ENCODE results near the gene ZNF195. TPM values are rescaled to one million over a fixed set of nuclear protein-coding genes. Genes with fewer than 3 reads are reported as not detected.
"Not testable (repeated sequence)": the region's sequence is repeated elsewhere in the genome, so short reads cannot be mapped to it uniquely, and the experiment has no call there.

The ZNF195 gene
- total and polyA plus RNA-seq, 2 donors (not counting 1 experiment from before 2014, with no cell fraction given), result 21.3 to 47.3 TPM

GRCh38 chr11:3412837-3413236 is 33.9 kb upstream of the ZNF195 start:
- H3K4me2 ChIP-seq (replicated peaks; ENCODE audit: low read depth, low read length, poor library complexity, severe bottlenecking), result no peak overlapping the region
- ChIA-PET CTCF (interaction anchor here (0.6 kb wide), 1 partner anchor 882 kb away, joined by 3 read pairs; no protein-coding TSS in a partner anchor), POLR2A (no interaction called here)
- no peak overlapping the region for H2AFZ ChIP-seq (ENCODE audit: insufficient read depth, low read depth, low read length, poor library complexity, severe bottlenecking)
- no peaks in the 10 kb centered on the region for H4K20me1 ChIP-seq (ENCODE audit: control insufficient read depth, insufficient read depth, low read length, poor library complexity, severe bottlenecking)
- intact Hi-C loops (cut with micrococcal nuclease), result no loop called here
- TF ChIP-seq CTCF (IDR thresholded peaks at IDR 0.05) (no peak), EZH2 (IDR thresholded peaks at IDR 0.05; ENCODE audit: borderline replicate concordance, insufficient read depth, low read depth, low read length, poor library complexity, severe bottlenecking) (no peak)
- DNase-seq, result no peak
- H3K27me3 ChIP-seq (replicated peaks in 1 of 4; ENCODE audit: control extremely low read depth in 1 of 4, control insufficient read depth in 3 of 4, insufficient read depth in 4 of 4, low read length in 3 of 4), result no peaks in the 10 kb centered on the region
- no peaks in the 10 kb centered on the region for H3K9me3 ChIP-seq (ENCODE audit: control extremely low read depth in 1 of 3, control insufficient read depth in 2 of 3, insufficient read depth in 1 of 3, low read length in 2 of 3)
- no peak overlapping the region for H3K4me3 ChIP-seq (ENCODE audit: control extremely low read depth in 1 of 5, extremely low read depth in 1 of 5, insufficient read depth in 1 of 5, low read depth in 2 of 5, low read length in 4 of 5)
- no peaks in the 10 kb centered on the region for H3K4me1 ChIP-seq (ENCODE audit: control insufficient read depth in 2 of 2, insufficient read depth in 2 of 2, low read length in 2 of 2)
- no peak overlapping the region for H3K27ac ChIP-seq (ENCODE audit: low read length in 2 of 2)
- Mint-ChIP-seq H3K4me3 (no peak overlapping the region), H3K27me3 (no peaks in the 10 kb centered on the region), H3K27ac (no peak overlapping the region), H3K4me1 (peaks cover 5% of the 10 kb centered on the region), H3K9me3 (ENCODE audit: insufficient read depth) (no peaks in the 10 kb centered on the region)
- H3K9ac ChIP-seq (ENCODE audit: low read length), result no peak overlapping the region
- no peaks in the 10 kb centered on the region for H3K79me2 ChIP-seq (ENCODE audit: control insufficient read depth, insufficient read depth, low read length)
- no peak for ATAC-seq (ENCODE audit: low read depth)
- WGBS (ENCODE audit: insufficient coverage), result 79% methylated on average over 15 of the region's 15 CpGs
- H3K36me3 ChIP-seq (replicated peaks in 1 of 2; ENCODE audit: control extremely low read depth in 1 of 2, control insufficient read depth in 1 of 2, extremely low read depth in 1 of 2, insufficient read depth in 2 of 2, low read length in 1 of 2), result no peaks in the 10 kb centered on the region

- H3K27ac Mint-ChIP-seq; H3K9me3 Mint-ChIP-seq (ENCODE audit: insufficient read depth); H3K4me1 Mint-ChIP-seq; H3K27me3 Mint-ChIP-seq; H4K20me1 ChIP-seq (ENCODE audit: control insufficient read depth, insufficient read depth, low read length, poor library complexity, severe bottlenecking); H3K79me2 ChIP-seq (ENCODE audit: control insufficient read depth, insufficient read depth, low read length); H3K27me3 ChIP-seq (replicated peaks in 1 of 4; ENCODE audit: control extremely low read depth in 1 of 4, control insufficient read depth in 3 of 4, insufficient read depth in 4 of 4, low read length in 3 of 4); ATAC-seq (ENCODE audit: low read depth); POLR2A ChIA-PET; H3K4me2 ChIP-seq (replicated peaks; ENCODE audit: low read depth, low read length, poor library complexity, severe bottlenecking); H3K4me1 ChIP-seq (ENCODE audit: control insufficient read depth in 2 of 2, insufficient read depth in 2 of 2, low read length in 2 of 2); H3K4me3 Mint-ChIP-seq; H3K27ac ChIP-seq (ENCODE audit: low read length in 2 of 2); intact Hi-C loops (cut with micrococcal nuclease); H2AFZ ChIP-seq (ENCODE audit: insufficient read depth, low read depth, low read length, poor library complexity, severe bottlenecking); H3K9ac ChIP-seq (ENCODE audit: low read length); H3K4me3 ChIP-seq (ENCODE audit: control extremely low read depth in 1 of 5, extremely low read depth in 1 of 5, insufficient read depth in 1 of 5, low read depth in 2 of 5, low read length in 4 of 5); H3K36me3 ChIP-seq (replicated peaks in 1 of 2; ENCODE audit: control extremely low read depth in 1 of 2, control insufficient read depth in 1 of 2, extremely low read depth in 1 of 2, insufficient read depth in 2 of 2, low read length in 1 of 2); H3K9me3 ChIP-seq (ENCODE audit: control extremely low read depth in 1 of 3, control insufficient read depth in 2 of 3, insufficient read depth in 1 of 3, low read length in 2 of 3): not testable (repeated sequence)
- peak; percentile 75 for TF ChIP-seq CTCF (IDR thresholded peaks at IDR 0.05)
- 19% methylated on average over 9 of the region's 12 CpGs for WGBS (ENCODE audit: insufficient coverage)
- CTCF ChIA-PET, result interaction anchor here (0.7 to 3.6 kb wide), 8 partner anchors 9 to 876 kb away, joined by 3 to 13 read pairs (median 4); partner anchors contain the start of gene ZNF195
- DNase-seq, result peak; percentile 75
Measured at GRCh38 chr11:3408722-3409121, 29.8 kb upstream of the ZNF195 start.

- CTCF ChIA-PET, result interaction anchor here (1.1 to 3.6 kb wide), 7 partner anchors 8 to 875 kb away, joined by 3 to 13 read pairs (median 4); partner anchors contain the start of gene ZNF195
- H3K9me3 ChIP-seq (ENCODE audit: control extremely low read depth in 1 of 3, control insufficient read depth in 2 of 3, insufficient read depth in 1 of 3, low read length in 2 of 3); H3K27me3 Mint-ChIP-seq; H3K9me3 Mint-ChIP-seq (ENCODE audit: insufficient read depth); H3K79me2 ChIP-seq (ENCODE audit: control insufficient read depth, insufficient read depth, low read length); H4K20me1 ChIP-seq (ENCODE audit: control insufficient read depth, insufficient read depth, low read length, poor library complexity, severe bottlenecking); H3K27me3 ChIP-seq (replicated peaks in 1 of 4; ENCODE audit: control extremely low read depth in 1 of 4, control insufficient read depth in 3 of 4, insufficient read depth in 4 of 4, low read length in 3 of 4); intact Hi-C loops (cut with micrococcal nuclease); H3K4me2 ChIP-seq (replicated peaks; ENCODE audit: low read depth, low read length, poor library complexity, severe bottlenecking); H3K4me1 Mint-ChIP-seq; H3K27ac Mint-ChIP-seq; DNase-seq; H3K9ac ChIP-seq (ENCODE audit: low read length); POLR2A ChIA-PET; H3K36me3 ChIP-seq (replicated peaks in 1 of 2; ENCODE audit: control extremely low read depth in 1 of 2, control insufficient read depth in 1 of 2, extremely low read depth in 1 of 2, insufficient read depth in 2 of 2, low read length in 1 of 2); H3K4me1 ChIP-seq (ENCODE audit: control insufficient read depth in 2 of 2, insufficient read depth in 2 of 2, low read length in 2 of 2); H3K4me3 Mint-ChIP-seq; H3K4me3 ChIP-seq (ENCODE audit: control extremely low read depth in 1 of 5, extremely low read depth in 1 of 5, insufficient read depth in 1 of 5, low read depth in 2 of 5, low read length in 4 of 5); ATAC-seq (ENCODE audit: low read depth); H3K27ac ChIP-seq (ENCODE audit: low read length in 2 of 2); H2AFZ ChIP-seq (ENCODE audit: insufficient read depth, low read depth, low read length, poor library complexity, severe bottlenecking): not testable (repeated sequence)
- 78% methylated on average over 6 of the region's 8 CpGs for WGBS (ENCODE audit: insufficient coverage)
Measured at GRCh38 chr11:3408058-3408605, 29.2 kb upstream of the ZNF195 start.

All from B cell (primary cell).